Measurements from ENCODE around the gene PSMA6. TPM values are rescaled to one million over a fixed set of nuclear protein-coding genes. Genes with fewer than 3 reads are reported as not detected.
A peak's percentile ranks its signal among the peaks of the same experiment; 100 is the strongest.

The PSMA6 gene
- total RNA-seq, 2 donors from 2014 or later, result 293 to 408 TPM

DNA sequence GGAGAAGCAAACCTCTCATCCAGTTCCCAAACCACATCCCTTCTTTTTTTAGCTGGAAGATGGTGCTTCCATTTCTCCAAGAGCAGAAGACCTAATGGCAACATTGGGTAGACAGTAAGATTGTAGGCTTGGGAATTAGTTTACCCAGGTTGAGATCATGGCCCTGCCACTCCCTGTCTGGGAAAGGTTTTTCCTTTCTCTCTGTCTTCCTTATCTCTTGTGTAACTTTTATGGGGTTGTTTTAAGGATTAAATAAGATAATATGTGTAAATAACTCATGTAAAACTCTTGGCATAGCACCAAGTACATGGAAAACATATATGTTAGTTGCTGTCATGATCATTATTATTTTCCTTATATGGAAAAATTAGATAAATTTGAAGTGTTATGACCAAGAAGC lies 23.2 kb upstream of the PSMA6 start:
- Mint-ChIP-seq H3K36me3 (peaks cover 5 to 8% of the 10 kb centered on the region in 2 donors), H3K27ac (peak overlapping the region in 1 of 2 donors; percentile 37), H3K9me3 (no peaks in the 10 kb centered on the region)
- no peak for DNase-seq (ENCODE audit: low spot score in 2 of 2)
- ATAC-seq, result no peak

- no peak overlapping the region for H3K27ac Mint-ChIP-seq
- no peak for ATAC-seq
- H3K36me3 Mint-ChIP-seq, result peaks cover 0 to 4% of the 10 kb centered on the region in 2 donors
- no peaks in the 10 kb centered on the region for H3K9me3 Mint-ChIP-seq
- DNase-seq (ENCODE audit: low spot score in 2 of 2), result no peak
These were observed 17.4 kb upstream of the PSMA6 start for GRCh38 chr14:35274805-35275204.

DNA sequence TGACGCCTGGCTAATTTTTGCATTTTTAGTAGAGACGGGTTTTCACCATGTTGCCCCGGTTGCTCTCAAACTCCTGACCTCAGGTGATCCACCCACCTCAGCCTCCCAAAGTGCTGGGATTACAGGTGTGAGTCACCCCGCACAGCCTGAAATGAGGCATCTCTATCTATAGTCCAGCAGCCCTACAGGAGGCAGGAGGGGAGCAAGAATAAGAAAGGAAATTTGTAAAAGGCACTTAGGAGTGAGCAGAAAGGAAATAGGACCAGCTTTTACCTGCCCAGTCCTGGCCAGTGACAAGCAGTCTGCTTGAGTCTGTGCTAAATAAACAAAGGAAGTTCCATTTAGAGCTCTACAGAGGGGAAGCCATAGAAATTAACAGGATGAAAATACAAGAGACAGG lies 15.0 kb upstream of the PSMA6 start:
- Mint-ChIP-seq H3K36me3 (peaks cover 4 to 9% of the 10 kb centered on the region in 2 donors), H3K27ac (no peak overlapping the region), H3K9me3 (no peaks in the 10 kb centered on the region)
- DNase-seq (ENCODE audit: low spot score in 2 of 2) (no peak), ATAC-seq (no peak)

DNA sequence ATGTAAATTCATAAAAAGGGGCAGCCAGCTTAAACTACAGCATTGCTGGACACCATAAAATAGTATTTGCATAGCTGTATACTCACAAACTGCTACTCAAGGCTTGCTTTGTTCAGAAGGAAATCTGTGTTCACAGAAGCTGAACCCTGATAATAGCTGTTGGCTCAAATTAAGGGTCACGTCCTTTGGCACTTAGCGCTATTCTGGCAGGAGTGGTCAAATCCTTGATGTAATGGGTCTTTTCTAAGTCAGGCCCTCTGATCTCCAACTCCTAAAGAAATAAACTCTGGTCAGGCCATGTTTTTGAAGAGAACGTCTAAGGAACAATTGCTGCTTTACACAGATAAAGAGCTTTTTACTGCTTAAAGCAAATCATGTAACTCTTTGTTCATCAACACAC lies 12.8 kb upstream of the PSMA6 start:
- Mint-ChIP-seq H3K36me3 (peaks cover 4 to 9% of the 10 kb centered on the region in 2 donors), H3K9me3 (no peaks in the 10 kb centered on the region), H3K27ac (no peak overlapping the region)
- DNase-seq (ENCODE audit: low spot score in 2 of 2) (no peak), ATAC-seq (no peak)

GRCh38 chr14:35281341-35281740 lies 10.8 kb upstream of the PSMA6 start:
- H3K27ac Mint-ChIP-seq, result no peak overlapping the region
- no peaks in the 10 kb centered on the region for H3K9me3 Mint-ChIP-seq
- H3K36me3 Mint-ChIP-seq, result peaks cover 4 to 12% of the 10 kb centered on the region in 2 donors
- DNase-seq (ENCODE audit: low spot score in 2 of 2) (no peak), ATAC-seq (no peak)

- DNase-seq (ENCODE audit: low spot score in 2 of 2), result no peak
- Mint-ChIP-seq H3K27ac (no peak overlapping the region), H3K36me3 (peaks cover 4 to 12% of the 10 kb centered on the region in 2 donors), H3K9me3 (no peaks in the 10 kb centered on the region)
- no peak for ATAC-seq
These were observed 7.7 kb upstream of the PSMA6 start for GRCh38 chr14:35284506-35284905.

- Mint-ChIP-seq H3K27ac (peak overlapping the region; percentile 91 to 98), H3K9me3 (no peaks in the 10 kb centered on the region), H3K36me3 (peaks cover 4 to 12% of the 10 kb centered on the region in 2 donors)
- ATAC-seq (peak; percentile 60 to 61), DNase-seq (ENCODE audit: low spot score in 2 of 2) (peak in 1 of 2 donors; percentile 22)
These were observed 6.8 kb upstream of the PSMA6 start for GRCh38 chr14:35285168-35286002.

GRCh38 chr14:35286003-35286600 lies 6.1 kb upstream of the PSMA6 start:
- Mint-ChIP-seq H3K36me3 (peaks cover 1 to 8% of the 10 kb centered on the region in 2 donors), H3K27ac (peak overlapping the region; percentile 91 to 97), H3K9me3 (no peaks in the 10 kb centered on the region)
- DNase-seq (ENCODE audit: low spot score in 2 of 2), result peak in 1 of 2 donors; percentile 16
- ATAC-seq, result peak; percentile 56 to 63

GRCh38 chr14:35286707-35287106 lies 5.5 kb upstream of the PSMA6 start:
- Mint-ChIP-seq H3K9me3 (no peaks in the 10 kb centered on the region), H3K27ac (peak overlapping the region; percentile 91 to 97), H3K36me3 (peaks cover 0 to 7% of the 10 kb centered on the region in 2 donors)
- ATAC-seq, result peak; percentile 10 to 32
- peak in 1 of 2 donors; percentile 12 for DNase-seq (ENCODE audit: low spot score in 2 of 2)

- ATAC-seq, result peak; percentile 51 to 59
- Mint-ChIP-seq H3K27ac (peak overlapping the region; percentile 91 to 97), H3K36me3 (peaks cover 5 to 11% of the 10 kb centered on the region in 2 donors), H3K9me3 (no peaks in the 10 kb centered on the region)
- DNase-seq (ENCODE audit: low spot score in 2 of 2), result peak; percentile 49 to 68
These were observed 4.7 kb upstream of the PSMA6 start for GRCh38 chr14:35287431-35288013.

GRCh38 chr14:35289623-35290022 lies 2.6 kb upstream of the PSMA6 start:
- peaks cover 19 to 31% of the 10 kb centered on the region in 2 donors for H3K36me3 Mint-ChIP-seq
- H3K27ac Mint-ChIP-seq, result no peak overlapping the region
- DNase-seq (ENCODE audit: low spot score in 2 of 2), result no peak
- no peak for ATAC-seq
- no peaks in the 10 kb centered on the region for H3K9me3 Mint-ChIP-seq

GRCh38 chr14:35292770-35293561 lies 784 bp downstream of the PSMA6 start:
- Mint-ChIP-seq H3K9me3 (no peaks in the 10 kb centered on the region), H3K27ac (peak overlapping the region; percentile 95 to 99), H3K36me3 (peaks cover 19 to 37% of the 10 kb centered on the region in 2 donors)
- no peak for DNase-seq (ENCODE audit: low spot score in 2 of 2)
- ATAC-seq, result peak; percentile 9 to 26

GRCh38 chr14:35295845-35296161 lies 3.6 kb downstream of the PSMA6 start:
- H3K36me3 Mint-ChIP-seq, result peaks cover 19 to 43% of the 10 kb centered on the region in 2 donors
- H3K27ac Mint-ChIP-seq, result no peak overlapping the region
- no peaks in the 10 kb centered on the region for H3K9me3 Mint-ChIP-seq
- DNase-seq (ENCODE audit: low spot score in 2 of 2), result no peak
- ATAC-seq, result no peak

- ATAC-seq (no peak), DNase-seq (ENCODE audit: low spot score in 2 of 2) (no peak)
- H3K27ac Mint-ChIP-seq, result peak overlapping the region in 1 of 2 donors; percentile 72
- no peaks in the 10 kb centered on the region for H3K9me3 Mint-ChIP-seq
- H3K36me3 Mint-ChIP-seq, result peaks cover 19 to 46% of the 10 kb centered on the region in 2 donors
These were observed 4.4 kb downstream of the PSMA6 start for GRCh38 chr14:35296545-35296944.

DNA sequence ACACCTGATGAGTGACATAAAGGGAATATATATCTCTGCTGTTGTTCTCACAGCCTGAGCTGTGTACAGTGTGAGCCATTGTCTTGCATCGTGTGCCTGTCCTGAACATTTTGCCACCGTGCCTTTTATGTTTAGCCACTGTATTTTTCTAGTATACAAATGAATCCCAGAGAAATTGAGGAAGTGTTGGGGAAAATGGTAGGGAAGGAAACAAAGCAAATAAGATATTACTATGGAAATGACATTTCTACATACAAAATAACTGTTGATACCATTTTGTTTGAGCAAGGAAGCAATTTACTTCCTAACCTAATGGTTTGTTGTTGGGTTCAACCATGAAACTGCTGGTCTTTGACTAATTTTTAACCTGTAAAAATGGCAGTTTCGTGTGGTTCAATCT lies 5.5 kb downstream of the PSMA6 start:
- H3K36me3 Mint-ChIP-seq, result peaks cover 12 to 46% of the 10 kb centered on the region in 2 donors
- H3K27ac Mint-ChIP-seq, result no peak overlapping the region
- H3K9me3 Mint-ChIP-seq, result no peaks in the 10 kb centered on the region
- DNase-seq (ENCODE audit: low spot score in 2 of 2) (no peak), ATAC-seq (no peak)

GRCh38 chr14:35298351-35298750 lies 6.2 kb downstream of the PSMA6 start:
- no peak for DNase-seq (ENCODE audit: low spot score in 2 of 2)
- Mint-ChIP-seq H3K36me3 (peaks cover 7 to 46% of the 10 kb centered on the region in 2 donors), H3K27ac (no peak overlapping the region), H3K9me3 (no peaks in the 10 kb centered on the region)
- ATAC-seq, result no peak

GRCh38 chr14:35299708-35300107 lies 7.5 kb downstream of the PSMA6 start:
- peak overlapping the region; percentile 46 to 61 for H3K27ac Mint-ChIP-seq
- no peaks in the 10 kb centered on the region for H3K9me3 Mint-ChIP-seq
- ATAC-seq, result peak; percentile 23 to 40
- H3K36me3 Mint-ChIP-seq, result peaks cover 5 to 38% of the 10 kb centered on the region in 2 donors
- no peak for DNase-seq (ENCODE audit: low spot score in 2 of 2)

Measured in activated naive CD4-positive, alpha-beta T cell treated with anti-CD3 and anti-CD28 coated beads, Interleukin-2, amount 50 U/mL, for 72 hours (primary cell).